Chondrocyte (in vitro differentiated cells): ENCODE results near the gene SELE. TPM values are rescaled to one million over a fixed set of nuclear protein-coding genes. Genes with fewer than 3 reads are reported as not detected.
"Not testable (repeated sequence)": the region's sequence is repeated elsewhere in the genome, so short reads cannot be mapped to it uniquely, and the experiment has no call there.

ENCODE experiments used
- DNase-seq: peaks from one replicate; pipeline ENCODE4 v3.0.0; 2021; ENCODE audit warnings: mixed read lengths, low spot score
- H3K27ac Mint-ChIP-seq: one replicate; pipeline ENCODE4 v1.8.0; 2021; ENCODE audit warnings: mild to moderate bottlenecking, moderate library complexity, mixed read lengths; ENCODE audit not compliant: unreplicated experiment
- H3K27me3 Mint-ChIP-seq: 2 replicates; pipeline ENCODE4 v1.8.0; 2021; ENCODE audit warnings: low read depth, mixed read lengths
- H3K36me3 Mint-ChIP-seq: 2 replicates; pipeline ENCODE4 v1.8.0; 2021; ENCODE audit warnings: low read depth, mixed read lengths
- H3K4me1 Mint-ChIP-seq: 2 replicates; pipeline ENCODE4 v1.8.0; 2021; ENCODE audit warnings: low read depth, mild to moderate bottlenecking, mixed read lengths
- H3K4me3 Mint-ChIP-seq: one replicate; pipeline ENCODE4 v1.8.0; 2021; ENCODE audit warnings: mild to moderate bottlenecking, moderate library complexity, mixed read lengths; ENCODE audit not compliant: unreplicated experiment
- H3K9me3 Mint-ChIP-seq: 2 replicates; pipeline ENCODE4 v1.8.0; 2021; ENCODE audit warnings: low read depth, mixed read lengths
- total RNA-seq: library from RNA; stranded (reverse); gene quantifications from 3 replicates; pipeline ENCODE4 v1.2.1, GENCODE V29; 2021
- TF ChIP-seq, protein P1 (sequence below): fragments of 200-600 bp; sonication (generic); IDR thresholded peaks from 2 replicates; pipeline ENCODE4 v1.5.0; 2021; ENCODE audit warnings: antibody characterized with exemption, mild to moderate bottlenecking, moderate library complexity

The SELE gene
- total RNA-seq, 1 donor from 2014 or later, result not detected

DNA sequence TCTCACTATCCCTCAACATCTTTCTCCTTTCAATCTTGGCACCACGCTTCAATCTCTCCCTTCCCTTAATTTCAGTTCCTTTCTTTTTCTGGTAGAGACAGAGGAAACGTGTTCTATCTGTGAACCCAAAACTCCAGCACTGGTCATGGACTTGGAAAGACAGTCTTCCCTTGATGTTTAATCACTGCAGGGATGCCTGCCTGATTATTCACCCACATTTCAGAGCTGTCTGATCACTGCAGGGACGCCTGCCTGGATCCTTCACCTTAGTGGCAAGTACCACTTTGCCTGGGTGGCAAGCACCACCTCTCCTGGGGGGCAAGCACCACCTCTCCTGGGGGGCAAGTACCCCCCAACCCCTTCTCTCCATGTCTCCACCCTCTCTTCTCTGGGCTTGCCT is 50.2 kb downstream of the SELE start:
- Mint-ChIP-seq H3K36me3 (peaks cover 2% of the 10 kb centered on the region), H3K27ac (no peak overlapping the region), H3K9me3 (no peaks in the 10 kb centered on the region), H3K27me3 (peaks cover 18% of the 10 kb centered on the region), H3K4me3 (no peak overlapping the region), H3K4me1 (no peaks in the 10 kb centered on the region)
- DNase-seq, result no peak
- TF ChIP-seq, protein P1, sequence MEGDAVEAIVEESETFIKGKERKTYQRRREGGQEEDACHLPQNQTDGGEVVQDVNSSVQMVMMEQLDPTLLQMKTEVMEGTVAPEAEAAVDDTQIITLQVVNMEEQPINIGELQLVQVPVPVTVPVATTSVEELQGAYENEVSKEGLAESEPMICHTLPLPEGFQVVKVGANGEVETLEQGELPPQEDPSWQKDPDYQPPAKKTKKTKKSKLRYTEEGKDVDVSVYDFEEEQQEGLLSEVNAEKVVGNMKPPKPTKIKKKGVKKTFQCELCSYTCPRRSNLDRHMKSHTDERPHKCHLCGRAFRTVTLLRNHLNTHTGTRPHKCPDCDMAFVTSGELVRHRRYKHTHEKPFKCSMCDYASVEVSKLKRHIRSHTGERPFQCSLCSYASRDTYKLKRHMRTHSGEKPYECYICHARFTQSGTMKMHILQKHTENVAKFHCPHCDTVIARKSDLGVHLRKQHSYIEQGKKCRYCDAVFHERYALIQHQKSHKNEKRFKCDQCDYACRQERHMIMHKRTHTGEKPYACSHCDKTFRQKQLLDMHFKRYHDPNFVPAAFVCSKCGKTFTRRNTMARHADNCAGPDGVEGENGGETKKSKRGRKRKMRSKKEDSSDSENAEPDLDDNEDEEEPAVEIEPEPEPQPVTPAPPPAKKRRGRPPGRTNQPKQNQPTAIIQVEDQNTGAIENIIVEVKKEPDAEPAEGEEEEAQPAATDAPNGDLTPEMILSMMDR, result no peak

DNA sequence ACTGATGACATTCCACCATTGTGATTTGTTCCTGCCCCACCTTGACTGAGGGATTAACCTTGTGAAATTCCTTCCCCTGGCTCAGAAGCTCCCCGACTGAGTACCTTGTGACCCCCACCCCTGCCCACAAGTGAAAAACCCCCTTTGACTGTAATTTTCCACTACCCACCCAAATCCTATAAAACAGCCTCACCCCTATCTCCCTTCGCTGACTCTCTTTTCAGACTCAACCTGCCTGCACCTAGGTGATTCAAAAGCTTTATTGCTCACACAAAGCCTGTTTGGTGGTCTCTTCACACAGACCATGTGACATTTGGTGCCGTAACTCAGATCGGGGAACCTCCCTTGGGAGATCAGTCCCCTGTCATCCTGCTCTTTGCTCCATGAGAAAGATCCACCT is 50.7 kb downstream of the SELE start:
- H3K36me3 Mint-ChIP-seq, H3K4me3 Mint-ChIP-seq, H3K4me1 Mint-ChIP-seq, H3K9me3 Mint-ChIP-seq, DNase-seq, H3K27ac Mint-ChIP-seq: not testable (repeated sequence)
- peaks cover 18% of the 10 kb centered on the region for H3K27me3 Mint-ChIP-seq

DNA sequence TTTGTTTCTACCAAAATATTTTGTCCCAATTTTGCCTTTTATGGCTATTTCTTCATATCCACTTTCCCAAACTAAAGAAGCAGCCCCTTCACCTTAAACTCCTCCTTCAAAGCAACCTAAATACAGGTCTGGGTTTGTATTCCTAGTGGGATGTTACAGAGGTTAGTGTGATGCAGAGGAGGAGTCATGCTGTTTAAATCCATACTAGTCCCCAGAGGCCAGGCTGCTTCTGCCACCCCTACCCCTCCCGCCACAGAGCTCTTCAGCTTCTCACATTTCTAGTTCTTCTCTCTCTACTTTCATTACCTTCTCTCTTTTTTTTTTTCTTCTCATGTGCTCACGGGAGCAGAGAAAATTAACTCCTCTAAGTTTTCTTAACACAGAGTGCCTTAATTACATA is 51.8 kb downstream of the SELE start:
- DNase-seq, result no peak
- TF ChIP-seq, protein P1, result no peak
- Mint-ChIP-seq H3K4me1 (no peaks in the 10 kb centered on the region), H3K4me3 (no peak overlapping the region), H3K27ac (no peak overlapping the region), H3K27me3 (peaks cover 20% of the 10 kb centered on the region), H3K9me3 (no peaks in the 10 kb centered on the region), H3K36me3 (peaks cover 2% of the 10 kb centered on the region)

DNA sequence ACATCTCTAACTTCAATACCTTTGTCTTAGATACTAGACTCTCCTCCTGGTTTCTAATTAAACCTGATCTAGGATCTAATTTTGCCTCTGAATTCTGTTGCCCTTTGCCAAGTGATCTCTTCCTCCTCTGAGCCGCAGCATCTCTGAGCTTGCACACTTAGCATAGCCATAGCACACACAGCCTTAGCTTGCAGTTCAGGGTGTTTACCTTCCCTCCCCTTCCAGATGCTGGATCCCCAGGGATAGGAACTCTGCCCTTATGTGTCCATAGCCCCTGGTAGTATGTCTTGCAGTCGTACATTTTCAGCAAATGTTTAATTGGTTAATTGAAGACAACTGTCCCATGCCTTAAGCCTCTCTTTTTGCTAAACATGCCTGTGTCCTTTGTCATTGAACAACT is 52.7 kb downstream of the SELE start:
- peaks cover 2% of the 10 kb centered on the region for H3K36me3 Mint-ChIP-seq
- no peak overlapping the region for H3K27ac Mint-ChIP-seq
- no peaks in the 10 kb centered on the region for H3K4me1 Mint-ChIP-seq
- peaks cover 23% of the 10 kb centered on the region for H3K27me3 Mint-ChIP-seq
- TF ChIP-seq, protein P1, result no peak
- no peak overlapping the region for H3K4me3 Mint-ChIP-seq
- no peaks in the 10 kb centered on the region for H3K9me3 Mint-ChIP-seq
- DNase-seq, result no peak

DNA sequence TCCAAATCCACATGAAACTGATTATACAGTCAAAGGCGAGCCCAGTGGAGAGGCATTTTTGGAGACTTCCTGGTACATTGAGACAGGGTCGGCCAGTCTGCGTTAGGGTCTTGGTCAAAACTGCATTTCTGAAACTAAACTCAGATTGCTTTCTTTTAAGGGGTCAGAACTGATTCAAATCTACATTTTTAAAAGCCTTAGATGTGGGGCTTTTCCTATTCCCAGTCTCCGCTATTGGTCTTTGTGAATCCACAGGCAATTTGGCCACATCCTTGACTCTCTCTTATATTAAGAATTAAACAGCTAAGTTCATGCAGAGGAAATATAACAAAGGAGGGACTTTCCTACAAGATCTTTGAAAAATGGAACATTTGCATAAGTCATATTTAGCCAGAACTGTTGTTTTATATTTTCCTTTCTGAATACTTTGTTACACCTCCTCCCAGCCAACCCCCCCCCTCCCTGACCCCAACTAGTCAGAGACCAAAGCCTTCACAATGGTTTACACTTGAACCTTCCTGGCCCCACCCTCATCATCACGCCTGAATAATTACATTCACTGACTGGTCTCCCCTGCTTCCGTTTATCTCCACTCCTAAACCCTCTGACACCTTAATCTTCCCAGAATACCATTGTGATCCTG is 53.4 kb downstream of the SELE start:
- Mint-ChIP-seq H3K36me3 (peaks cover 2% of the 10 kb centered on the region), H3K9me3 (no peaks in the 10 kb centered on the region), H3K27me3 (peaks cover 25% of the 10 kb centered on the region), H3K4me1 (no peaks in the 10 kb centered on the region), H3K4me3 (no peak overlapping the region), H3K27ac (no peak overlapping the region)
- no peak for DNase-seq
- TF ChIP-seq, protein P1, result no peak

DNA sequence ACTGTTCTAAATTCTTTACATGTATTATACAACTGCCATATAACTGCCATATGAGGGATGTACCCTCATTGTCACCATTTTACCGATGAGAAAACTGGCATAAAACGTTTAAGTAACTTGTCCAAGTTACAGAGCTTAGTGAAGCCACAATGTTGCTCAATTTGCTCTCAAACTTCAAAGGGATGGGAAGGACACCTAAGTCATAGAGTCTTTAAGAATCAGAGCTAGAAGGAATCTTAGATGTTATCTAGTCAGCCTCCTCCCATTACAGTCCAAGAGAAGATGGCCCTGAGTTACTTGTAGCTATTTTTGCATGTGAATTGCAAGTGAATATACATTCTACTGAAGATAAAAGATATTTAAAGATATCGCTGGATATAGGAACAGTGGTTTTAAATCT is 54.2 kb downstream of the SELE start:
- H3K27me3 Mint-ChIP-seq, result peaks cover 26% of the 10 kb centered on the region
- TF ChIP-seq, protein P1, result no peak
- no peaks in the 10 kb centered on the region for H3K9me3 Mint-ChIP-seq
- DNase-seq, result no peak
- H3K4me3 Mint-ChIP-seq, result no peak overlapping the region
- H3K36me3 Mint-ChIP-seq, result peaks cover 2% of the 10 kb centered on the region
- no peak overlapping the region for H3K27ac Mint-ChIP-seq
- H3K4me1 Mint-ChIP-seq, result no peaks in the 10 kb centered on the region
